Stimulated activated CD4-positive, alpha-beta T cell treated with anti-CD3 and anti-CD28 coated beads, Interleukin-15, amount 100 ng/mL, for 24 hours (primary cell): Measurements from ENCODE around the gene PYGB.
"Not testable (repeated sequence)": the region's sequence is repeated elsewhere in the genome, so short reads cannot be mapped to it uniquely, and the experiment has no call there.

Experiments
- DNase-seq: peaks from one replicate; pipeline ENCODE4 v3.0.0-alpha.2; 2020

Gene PYGB

GRCh38 chr20:25297141-25297905, 49.4 kb downstream of the PYGB start:
- DNase-seq, result no peak

- DNase-seq, result no peak
These were observed 51.9 kb downstream of the PYGB start for GRCh38 chr20:25299806-25300205.

- no peak for DNase-seq
These were observed 52.7 kb downstream of the PYGB start for GRCh38 chr20:25300496-25301170.

- DNase-seq, result no peak
These were observed 53.6 kb downstream of the PYGB start for GRCh38 chr20:25301357-25301920.

- no peak for DNase-seq
These were observed 54.7 kb downstream of the PYGB start for GRCh38 chr20:25302596-25302995.

GRCh38 chr20:25303292-25304024, 55.6 kb downstream of the PYGB start:
- DNase-seq, result no peak

- DNase-seq, result no peak
These were observed 56.2 kb downstream of the PYGB start for GRCh38 chr20:25304025-25304549.

GRCh38 chr20:25306991-25307903, 59.4 kb downstream of the PYGB start:
- DNase-seq, result no peak

GRCh38 chr20:25308083-25308491, 60.2 kb downstream of the PYGB start:
- DNase-seq, result no peak

GRCh38 chr20:25308671-25309394, 60.9 kb downstream of the PYGB start:
- no peak for DNase-seq

GRCh38 chr20:25309395-25310267, 61.7 kb downstream of the PYGB start:
- no peak for DNase-seq

GRCh38 chr20:25310268-25310920, 62.5 kb downstream of the PYGB start:
- peak; percentile 67 for DNase-seq

GRCh38 chr20:25310921-25311728, 63.2 kb downstream of the PYGB start:
- no peak for DNase-seq

- DNase-seq, result not testable (repeated sequence)
These were observed 64.8 kb downstream of the PYGB start for GRCh38 chr20:25312716-25313115.

- no peak for DNase-seq
These were observed 65.7 kb downstream of the PYGB start for GRCh38 chr20:25313593-25313992.

GRCh38 chr20:25314497-25315417, 66.9 kb downstream of the PYGB start:
- DNase-seq, result no peak

- DNase-seq, result no peak
These were observed 67.7 kb downstream of the PYGB start for GRCh38 chr20:25315418-25316210.
